SK-N-SH (cell line): ENCODE results near the gene IFNL2. TPM values are rescaled to one million over a fixed set of nuclear protein-coding genes. Genes with fewer than 3 reads are reported as not detected.

ENCODE experiments used
- CTCF ChIA-PET: fragments of 300-600, 350-600 bp; formaldehyde crosslinking; extraction: SDS; loops from one replicate; lab custom pipeline; 2021; lab: Yijun Ruan, JAX
- POLR2A ChIA-PET: fragments of 350-600 bp; sonication (Branson Sonifier 250); formaldehyde crosslinking; extraction: SDS; loops from one replicate; lab custom pipeline; 2020; ENCODE audit warnings: antibody characterized with exemption, inconsistent platforms; lab: Yijun Ruan, JAX
- DNase-seq: peaks from one replicate; pipeline ENCODE4 v3.0.0; 2012
- H2AFZ ChIP-seq: fragments of 200-600 bp; sonication (generic); 2 replicates; pipeline ENCODE4 v1.8.1; 2016; ENCODE audit warnings: antibody characterized with exemption, mild to moderate bottlenecking, low read depth
- H3F3A ChIP-seq: fragments of 200-600 bp; sonication (generic); replicated peaks from 2 replicates; pipeline ENCODE3; 2016; ENCODE audit warnings: antibody characterized with exemption, mild to moderate bottlenecking; ENCODE audit not compliant: insufficient read depth
- H3K27ac ChIP-seq, 2 experiments: fragments of 200-500 bp in 1 of 2; fragments of 200-600 bp in 1 of 2; sonication (Bioruptor generic) in 1 of 2; sonication (generic), shearing (Covaris generic) in 1 of 2; 2 replicates each; pipeline versions ENCODE4 v1.5.1 to v1.6.1; 2014 to 2016; ENCODE audit warnings: low read depth in 2 of 2, inconsistent platforms in 1 of 2, low read length in 1 of 2, mild to moderate bottlenecking in 1 of 2, mixed read lengths in 1 of 2
- H3K27me3 ChIP-seq: fragments of 200-600 bp; sonication (generic), shearing (Covaris generic); 2 replicates; pipeline ENCODE4 v1.6.1; 2016; ENCODE audit warnings: mixed run types; ENCODE audit not compliant: insufficient read depth
- H3K36me3 ChIP-seq, 2 experiments: fragments of 200-500 bp in 1 of 2; fragments of 200-600 bp in 1 of 2; sonication (Bioruptor generic) in 1 of 2; sonication (generic) in 1 of 2; replicated peaks in 1 of 2; 2 replicates each; pipeline versions ENCODE3 to v1.5.1; 2014 to 2016; ENCODE audit warnings: low read length in 1 of 2, mild to moderate bottlenecking in 1 of 2; ENCODE audit not compliant: insufficient read depth in 2 of 2, control insufficient read depth in 1 of 2
- H3K4me1 ChIP-seq, 2 experiments: fragments of 200-500 bp in 1 of 2; fragments of 200-600 bp in 1 of 2; sonication (Bioruptor generic) in 1 of 2; sonication (generic), shearing (Covaris generic) in 1 of 2; 2 replicates each; pipeline versions ENCODE4 v1.5.1 to v1.6.1; 2014 to 2016; ENCODE audit warnings: low read depth in 1 of 2, low read length in 1 of 2, mixed run types in 1 of 2; ENCODE audit not compliant: insufficient read depth in 2 of 2, control insufficient read depth in 1 of 2
- H3K4me2 ChIP-seq: fragments of 200-600 bp; sonication (generic), shearing (Covaris generic); 2 replicates; pipeline ENCODE4 v1.6.1; 2017; ENCODE audit warnings: mixed run types
- H3K4me3 ChIP-seq, 2 experiments: fragments of 200-500 bp in 1 of 2; fragments of 200-600 bp in 1 of 2; sonication (Bioruptor generic) in 1 of 2; sonication (generic), shearing (Covaris generic) in 1 of 2; 2 replicates each; pipeline versions ENCODE4 v1.5.1 to v1.8.1; 2014 to 2016; ENCODE audit warnings: low read depth in 2 of 2, inconsistent platforms in 1 of 2, low read length in 1 of 2, mild to moderate bottlenecking in 1 of 2, mixed read lengths in 1 of 2, moderate library complexity in 1 of 2
- H3K79me2 ChIP-seq: fragments of 200-600 bp; sonication (generic); 2 replicates; pipeline ENCODE4 v1.8.1; 2017; ENCODE audit warnings: mild to moderate bottlenecking; ENCODE audit not compliant: insufficient read depth
- H3K9ac ChIP-seq: fragments of 200-600 bp; sonication (generic); 2 replicates; pipeline ENCODE4 v1.6.1; 2017; ENCODE audit warnings: mixed run types
- H3K9me2 ChIP-seq: fragments of 200-600 bp; sonication (generic); 2 replicates; pipeline ENCODE4 v1.6.1; 2017; ENCODE audit warnings: mixed run types
- H3K9me3 ChIP-seq: fragments of 200-600 bp; sonication (generic); 2 replicates; pipeline ENCODE4 v1.6.1; 2017; ENCODE audit warnings: mixed run types, mild to moderate bottlenecking, moderate library complexity
- H4K20me1 ChIP-seq: fragments of 200-600 bp; sonication (generic); 2 replicates; pipeline ENCODE4 v1.6.1; 2017; ENCODE audit warnings: mild to moderate bottlenecking, mixed run types; ENCODE audit not compliant: insufficient read depth
- CHD2 ChIP-seq: fragments of 150-350 bp; IDR thresholded peaks from 2 replicates; pipeline ENCODE4 v1.6.1; 2018; ENCODE audit warnings: low read length; ENCODE audit not compliant: partially characterized antibody
- FOXJ3 ChIP-seq: sonication (generic); formaldehyde crosslinking; IDR thresholded peaks from 2 replicates; pipeline ENCODE4 v1.5.1; 2020; ENCODE audit warnings: mild to moderate bottlenecking, missing genetic modification reagents
- FOXM1 ChIP-seq: IDR thresholded peaks from 2 replicates; pipeline ENCODE4 v1.4.0; 2012; ENCODE audit warnings: low read depth, mild to moderate bottlenecking
- GABPA ChIP-seq: IDR thresholded peaks from 2 replicates; pipeline ENCODE4 v1.4.0; 2012; ENCODE audit warnings: low read depth, mild to moderate bottlenecking
- GATA2 ChIP-seq: sonication (generic); formaldehyde crosslinking; IDR thresholded peaks from 2 replicates; pipeline ENCODE4 v1.5.0; 2020; ENCODE audit warnings: mild to moderate bottlenecking, missing genetic modification reagents
- JUND ChIP-seq: IDR thresholded peaks from 2 replicates; pipeline ENCODE4 v1.4.0; 2012
- MAX ChIP-seq: IDR thresholded peaks from 2 replicates; pipeline ENCODE4 v1.4.0; 2012; ENCODE audit warnings: low read depth
- NFIC ChIP-seq: IDR thresholded peaks from 2 replicates; pipeline ENCODE4 v1.4.0; 2012; ENCODE audit warnings: borderline replicate concordance
- NRF1 ChIP-seq: IDR thresholded peaks from 2 replicates; pipeline ENCODE4 v1.6.1; 2012; ENCODE audit warnings: low read depth, mild to moderate bottlenecking, low read length
- RXRA ChIP-seq: IDR thresholded peaks from 2 replicates; pipeline ENCODE4 v1.4.0; 2012; ENCODE audit warnings: low read depth, mild to moderate bottlenecking, borderline replicate concordance
- TCF12 ChIP-seq: IDR thresholded peaks from 2 replicates; pipeline ENCODE4 v1.4.0; 2012
- TEAD4 ChIP-seq: IDR thresholded peaks from 2 replicates; pipeline ENCODE4 v1.4.0; 2012; ENCODE audit warnings: mild to moderate bottlenecking, borderline replicate concordance; ENCODE audit not compliant: insufficient read depth
- YY1 ChIP-seq: IDR thresholded peaks from 2 replicates; pipeline ENCODE4 v1.4.0; 2012; ENCODE audit warnings: low read depth, mild to moderate bottlenecking
- WGBS: methylation state at CpG from one replicate; pipeline ENCODE4 v1.1.6; 2017; ENCODE audit warnings: low lambda C conversion rate; 5-methylcytosine and 5-hydroxymethylcytosine counted together
- polyA plus RNA-seq, 3 experiments: library from polyadenylated mRNA; depleted of rRNA; stranded (reverse); fragments of >200 nt; gene quantifications; 2 replicates each; pipeline ENCODE4 v1.2.3, GENCODE V29; 2012
- TF ChIP-seq, protein P1 (sequence below): IDR thresholded peaks from 2 replicates; pipeline ENCODE4; 2012

The IFNL2 gene
- polyA plus RNA-seq, 1 of the 3 experiments (the other 2 are of a cell fraction) = not detected

DNA sequence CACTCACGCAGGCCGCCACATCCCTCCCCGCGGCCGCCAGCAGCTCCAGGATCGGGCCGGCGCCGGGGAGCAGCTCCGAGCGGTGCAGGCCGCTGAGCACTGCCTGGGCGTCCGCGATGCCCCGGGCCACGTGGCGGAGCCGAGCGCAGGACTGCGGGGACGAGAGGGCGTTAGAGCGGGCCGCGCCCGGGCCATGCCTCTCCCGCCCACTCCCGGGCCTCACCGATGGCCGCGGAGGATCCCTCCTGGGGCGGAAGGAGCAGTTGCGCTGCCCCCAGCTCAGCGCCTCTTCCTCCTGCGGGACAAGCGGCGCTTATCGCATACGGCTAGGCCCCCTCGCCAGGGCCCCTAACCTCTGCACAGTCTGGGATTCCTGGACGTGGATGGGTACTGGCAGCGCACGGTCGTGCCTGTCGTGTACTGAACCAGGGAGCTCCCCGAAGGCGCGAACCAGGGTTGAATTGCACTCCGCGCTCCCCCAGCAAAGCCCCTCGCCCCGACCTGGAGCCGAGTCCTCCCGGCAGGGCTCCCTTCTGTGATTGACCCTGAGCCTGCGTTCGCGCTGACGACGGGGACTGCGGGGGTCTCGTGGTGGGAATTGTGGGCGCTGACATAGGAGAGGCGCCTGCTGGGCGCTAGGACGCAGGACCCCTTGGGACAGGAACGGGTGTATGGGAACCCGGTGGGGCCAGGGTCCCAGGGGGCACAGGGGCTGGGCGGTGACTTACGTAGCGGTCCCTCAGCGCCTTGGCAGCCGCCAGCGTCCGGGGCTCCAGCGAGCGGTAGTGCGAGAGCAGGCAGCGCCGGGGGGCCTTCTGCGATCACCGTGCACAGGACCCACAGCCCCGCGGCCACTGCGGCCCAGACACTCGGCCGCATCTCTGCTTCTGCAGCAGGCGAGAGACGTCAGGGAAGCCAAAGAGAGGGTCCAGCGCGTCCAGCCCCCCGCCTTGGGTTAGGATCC lies 20.2 kb upstream of the IFNL2 start:
- no peak overlapping the region for H3K4me3 ChIP-seq
- ChIA-PET CTCF (no interaction called here), POLR2A (no interaction called here)

GRCh38 chr19:39248806-39249205 lies 19.4 kb upstream of the IFNL2 start, which contains the start of gene IFNL4:
Gene IFNL4, minus strand, starts transcription at chr19:39248856.
- H3K4me3 ChIP-seq = no peak within 1 kb of the TSS
- no peaks in the 10 kb centered on the region for H3K9me3 ChIP-seq
- 11% methylated on average over 5 of the region's 13 CpGs for WGBS
- H3K9me2 ChIP-seq = no peaks in the 10 kb centered on the region
- no peak within 1 kb of the TSS for H3K9ac ChIP-seq
- no peaks in the 10 kb centered on the region for H3K79me2 ChIP-seq
- H3K4me2 ChIP-seq = no peak within 1 kb of the TSS
- ChIA-PET CTCF (no interaction called here), POLR2A (no interaction called here)
- H3K4me1 ChIP-seq = peaks cover 0 to 3% of the 10 kb centered on the region in 2 experiments; a peak in 1 of 4 replicates
- no peak within 1 kb of the TSS for H2AFZ ChIP-seq
- H3K27ac ChIP-seq = no peak within 1 kb of the TSS
- no peaks in the 10 kb centered on the region for H3K36me3 ChIP-seq
- peaks cover 4% of the 10 kb centered on the region; the same call in 1 of the 2 replicates for H3K27me3 ChIP-seq
- TF ChIP-seq TCF12 = no peak
- no peak for TF ChIP-seq TEAD4
- no peak for TF ChIP-seq GATA2 (CRISPR knock-in tag)
- TF ChIP-seq MAX = no peak
- TF ChIP-seq, protein P1, sequence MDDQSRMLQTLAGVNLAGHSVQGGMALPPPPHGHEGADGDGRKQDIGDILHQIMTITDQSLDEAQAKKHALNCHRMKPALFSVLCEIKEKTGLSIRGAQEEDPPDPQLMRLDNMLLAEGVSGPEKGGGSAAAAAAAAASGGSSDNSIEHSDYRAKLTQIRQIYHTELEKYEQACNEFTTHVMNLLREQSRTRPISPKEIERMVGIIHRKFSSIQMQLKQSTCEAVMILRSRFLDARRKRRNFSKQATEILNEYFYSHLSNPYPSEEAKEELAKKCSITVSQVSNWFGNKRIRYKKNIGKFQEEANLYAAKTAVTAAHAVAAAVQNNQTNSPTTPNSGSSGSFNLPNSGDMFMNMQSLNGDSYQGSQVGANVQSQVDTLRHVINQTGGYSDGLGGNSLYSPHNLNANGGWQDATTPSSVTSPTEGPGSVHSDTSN = no peak
- no peak for TF ChIP-seq YY1
- TF ChIP-seq CHD2 = no peak
- TF ChIP-seq FOXM1 = no peak
- no peak for TF ChIP-seq GABPA
- no peaks in the 10 kb centered on the region for H3F3A ChIP-seq
- H4K20me1 ChIP-seq = no peaks in the 10 kb centered on the region
- no peak for DNase-seq

More for the DNA sequence above, 20.2 kb upstream of the IFNL2 start:
- Histone ChIP-seq H3K79me2 (no peaks in the 10 kb centered on the region), H3K9me3 (no peaks in the 10 kb centered on the region), H3K27ac (no peak overlapping the region), H3K4me1 (peaks cover 0 to 3% of the 10 kb centered on the region in 2 experiments; a peak in 1 of 4 replicates), H4K20me1 (no peaks in the 10 kb centered on the region), H2AFZ (no peak overlapping the region), H3K36me3 (no peaks in the 10 kb centered on the region), H3K9ac (no peak overlapping the region), H3K4me2 (no peak overlapping the region), H3F3A (no peaks in the 10 kb centered on the region), H3K9me2 (no peaks in the 10 kb centered on the region), H3K27me3 (peaks cover 4% of the 10 kb centered on the region; the same call in 1 of the 2 replicates)
- DNase-seq = no peak
- WGBS = 86% methylated on average over 47 of the region's 92 CpGs
- TF ChIP-seq JUND (no peak), NFIC (no peak), NRF1 (no peak), RXRA (no peak), FOXJ3 (CRISPR knock-in tag) (no peak), GABPA (no peak)
